CD4-positive, alpha-beta T cell treated with Interleukin-4 for 1 hour (primary cell): Measurements from ENCODE around the gene CD160.
"Not testable (repeated sequence)": the region's sequence is repeated elsewhere in the genome, so short reads cannot be mapped to it uniquely, and the experiment has no call there.

Experiments used
- DNase-seq, 2 donors: peaks; one replicate each; pipeline ENCODE4 v3.0.0-alpha.2; 2020 to 2022

Gene CD160

GRCh38 chr1:145759721-145760120 lies 40.4 kb downstream of the CD160 start:
- DNase-seq, result no peak

GRCh38 chr1:145760395-145760949 lies 41.2 kb downstream of the CD160 start:
- DNase-seq, result not testable (repeated sequence)

GRCh38 chr1:145761498-145761897 lies 42.2 kb downstream of the CD160 start:
- not testable (repeated sequence) for DNase-seq

GRCh38 chr1:145762001-145762400 lies 42.7 kb downstream of the CD160 start:
- not testable (repeated sequence) for DNase-seq

- DNase-seq, result not testable (repeated sequence)
These were observed 45.1 kb downstream of the CD160 start for GRCh38 chr1:145764231-145764940.

- not testable (repeated sequence) for DNase-seq
These were observed 45.8 kb downstream of the CD160 start for GRCh38 chr1:145765127-145765526.

- not testable (repeated sequence) for DNase-seq
These were observed 46.5 kb downstream of the CD160 start for GRCh38 chr1:145765585-145766360.

- not testable (repeated sequence) for DNase-seq
These were observed 47.6 kb downstream of the CD160 start for GRCh38 chr1:145766926-145767325.

GRCh38 chr1:145768004-145768403 lies 48.7 kb downstream of the CD160 start:
- DNase-seq, result not testable (repeated sequence)

GRCh38 chr1:145771056-145771455 lies 51.8 kb downstream of the CD160 start:
- DNase-seq, result no peak

- no peak for DNase-seq
These were observed 54.1 kb downstream of the CD160 start for GRCh38 chr1:145773423-145773822.

GRCh38 chr1:145777357-145778145 lies 58.3 kb downstream of the CD160 start:
- DNase-seq, result no peak

- no peak for DNase-seq
These were observed 58.8 kb downstream of the CD160 start for GRCh38 chr1:145778146-145778540.

- no peak for DNase-seq
These were observed 63.2 kb downstream of the CD160 start for GRCh38 chr1:145782272-145783099.

GRCh38 chr1:145784409-145784808 lies 65.1 kb downstream of the CD160 start:
- no peak for DNase-seq

- DNase-seq, result no peak
These were observed 66.2 kb downstream of the CD160 start for GRCh38 chr1:145785547-145785946.

- DNase-seq, result no peak
These were observed 67.0 kb downstream of the CD160 start for GRCh38 chr1:145786271-145786670.

GRCh38 chr1:145788580-145788979 lies 69.3 kb downstream of the CD160 start:
- DNase-seq, result no peak
